PC-9 (cell line): Measurements from ENCODE around the gene LIPG.

Experiments
- CTCF ChIP-seq: fragments of 200-600 bp; sonication (generic); conservative IDR thresholded peaks from 2 replicates; pipeline ENCODE4 v1.6.1; 2017; ENCODE audit warnings: mixed run types, antibody characterized with exemption, mild to moderate bottlenecking, moderate library complexity
- EZH2 ChIP-seq: fragments of 200-600 bp; sonication (generic); IDR thresholded peaks from 2 replicates; pipeline ENCODE4 v1.8.0; 2017; ENCODE audit warnings: antibody characterized with exemption, low read depth

GRCh38 chr18:49601211-49601610 is 39.4 kb downstream of the LIPG start:
- no peak for TF ChIP-seq CTCF
- no peak for TF ChIP-seq EZH2
